GM19025 (cell line): ENCODE data around the gene ELP2.
"Not testable (repeated sequence)": the region's sequence is repeated elsewhere in the genome, so short reads cannot be mapped to it uniquely, and the experiment has no call there.

Source experiments
- ATAC-seq: cut with Tn5 transposase; IDR thresholded peaks from one replicate; pipeline ENCODE4 v1.9.1; 2021; ENCODE audit warnings: mild to moderate bottlenecking, low read depth, moderate library complexity; ENCODE audit not compliant: unreplicated experiment

The ELP2 gene

DNA sequence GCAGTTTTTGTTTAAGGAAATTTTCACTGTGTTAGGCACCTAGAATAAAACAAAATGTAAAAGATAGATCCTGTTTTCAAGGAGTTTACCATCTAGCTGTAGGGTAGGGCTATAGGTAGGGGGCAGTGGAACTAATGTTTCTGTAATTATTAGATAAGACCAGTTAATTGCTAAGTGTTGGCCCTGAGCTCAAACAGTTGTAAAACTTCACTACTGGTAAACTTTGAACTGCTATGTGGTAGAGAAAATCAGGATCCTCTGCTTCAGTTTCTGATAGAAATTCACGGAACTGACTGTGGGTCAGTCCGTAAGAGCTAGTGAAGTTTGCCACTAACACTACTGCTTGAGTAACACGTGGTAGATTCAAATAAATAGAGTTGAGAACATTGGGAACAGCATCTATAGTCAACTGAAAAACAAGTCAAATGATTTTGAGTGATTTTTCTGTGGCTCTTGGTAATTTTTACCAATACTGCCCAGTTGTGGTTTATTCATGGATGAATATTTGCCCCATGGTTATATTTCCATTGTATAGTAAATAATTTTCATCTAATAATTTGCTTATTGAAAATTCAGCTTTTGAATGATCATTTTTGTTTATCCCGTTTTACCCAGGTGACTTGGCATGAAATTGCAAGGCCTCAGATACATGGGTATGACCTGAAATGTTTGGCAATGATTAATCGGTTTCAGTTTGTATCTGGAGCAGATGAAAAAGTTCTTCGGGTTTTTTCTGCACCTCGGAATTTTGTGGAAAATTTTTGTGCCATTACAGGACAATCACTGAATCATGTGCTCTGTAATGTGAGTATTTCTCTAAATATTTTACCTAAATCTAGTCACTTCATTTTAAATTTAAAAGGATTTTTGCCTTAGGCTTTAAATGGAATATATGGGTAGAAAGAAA, 26.4 kb downstream of the ELP2 start:
- ATAC-seq, result no peak

DNA sequence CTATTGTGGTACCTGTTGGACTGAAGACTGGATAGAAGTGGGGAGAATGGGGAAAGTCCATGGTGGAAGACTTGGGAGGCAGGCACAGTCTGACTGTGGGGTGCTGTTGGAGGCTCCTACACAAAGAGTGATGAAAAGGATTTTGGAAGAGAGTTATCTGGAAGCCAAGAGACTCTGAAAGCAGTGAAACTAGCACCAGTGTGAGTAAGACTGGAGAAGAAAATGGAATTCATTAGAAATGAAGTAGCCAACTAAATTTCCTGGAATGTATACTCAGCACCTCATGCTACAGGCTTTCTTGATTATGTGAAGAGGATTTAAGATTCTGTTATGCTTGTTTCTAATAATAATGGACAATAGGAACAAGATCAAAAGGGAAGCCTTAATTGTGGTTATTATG, 27.7 kb downstream of the ELP2 start:
- ATAC-seq, result no peak

DNA sequence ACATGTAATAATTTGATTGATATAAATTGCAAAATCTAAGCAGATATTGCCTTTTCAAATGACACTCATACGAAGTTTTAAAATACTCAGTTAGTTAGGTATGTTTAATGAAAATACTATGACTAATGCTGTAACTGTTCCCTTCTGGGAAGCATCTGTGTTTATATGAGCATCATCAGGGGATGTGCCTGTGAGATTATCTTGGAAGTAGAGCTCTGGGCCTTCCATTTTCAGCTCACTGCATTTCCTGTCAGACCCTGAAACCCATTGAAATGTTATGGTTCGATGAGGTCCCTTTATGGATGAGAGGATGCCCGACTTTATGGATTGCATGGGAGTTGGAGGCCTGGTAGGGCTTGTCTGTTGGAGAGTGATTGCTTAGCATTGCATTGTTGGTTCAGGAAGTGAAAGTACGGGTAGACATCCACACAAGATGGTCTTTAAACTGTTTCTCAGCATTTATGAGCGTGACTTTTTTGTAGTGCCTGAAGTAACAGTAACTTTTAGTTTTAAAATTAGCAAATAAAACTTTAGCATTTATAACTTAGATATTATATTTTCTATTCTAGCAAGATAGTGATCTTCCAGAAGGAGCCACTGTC, 28.7 kb downstream of the ELP2 start:
- no peak for ATAC-seq

DNA sequence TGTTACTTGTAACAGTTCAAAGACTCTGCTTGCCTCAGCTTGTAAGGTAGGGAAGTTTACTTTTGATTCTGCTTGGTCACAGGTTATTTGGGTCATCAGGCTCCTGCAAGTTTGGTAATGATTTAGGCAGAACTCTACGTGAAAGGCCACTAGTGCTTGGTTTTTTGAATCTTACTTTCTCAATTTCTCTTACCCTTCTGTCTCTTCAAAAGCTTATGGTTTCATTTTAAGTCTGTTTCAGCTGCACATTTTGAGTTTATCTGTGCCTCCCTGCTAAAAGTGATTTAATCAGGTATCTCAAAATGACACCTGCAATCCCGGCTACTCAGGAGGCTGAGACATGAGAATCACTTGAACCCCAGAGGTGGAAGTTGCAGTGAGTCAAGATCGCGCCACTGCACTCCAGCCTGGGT, 31.3 kb downstream of the ELP2 start:
- ATAC-seq, result no peak

DNA sequence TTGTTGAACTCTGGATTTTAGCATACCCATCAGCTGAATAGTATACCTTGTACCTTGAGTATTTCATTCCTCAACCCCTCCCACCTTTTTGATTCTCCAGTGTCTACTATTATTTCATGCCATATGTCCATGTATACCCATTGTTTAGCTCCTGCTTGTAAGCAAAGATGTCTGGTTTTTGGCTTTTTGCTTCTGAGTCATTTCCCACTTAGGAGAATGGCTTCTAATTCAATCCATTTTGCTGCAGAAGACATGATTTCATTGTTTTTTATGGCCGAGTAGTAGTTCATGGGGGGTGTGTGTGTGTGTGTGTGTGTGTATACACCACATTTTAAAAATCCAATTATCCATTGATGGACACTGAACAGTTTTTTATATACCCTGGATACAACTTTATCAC, 33.3 kb downstream of the ELP2 start:
- ATAC-seq, result no peak

DNA sequence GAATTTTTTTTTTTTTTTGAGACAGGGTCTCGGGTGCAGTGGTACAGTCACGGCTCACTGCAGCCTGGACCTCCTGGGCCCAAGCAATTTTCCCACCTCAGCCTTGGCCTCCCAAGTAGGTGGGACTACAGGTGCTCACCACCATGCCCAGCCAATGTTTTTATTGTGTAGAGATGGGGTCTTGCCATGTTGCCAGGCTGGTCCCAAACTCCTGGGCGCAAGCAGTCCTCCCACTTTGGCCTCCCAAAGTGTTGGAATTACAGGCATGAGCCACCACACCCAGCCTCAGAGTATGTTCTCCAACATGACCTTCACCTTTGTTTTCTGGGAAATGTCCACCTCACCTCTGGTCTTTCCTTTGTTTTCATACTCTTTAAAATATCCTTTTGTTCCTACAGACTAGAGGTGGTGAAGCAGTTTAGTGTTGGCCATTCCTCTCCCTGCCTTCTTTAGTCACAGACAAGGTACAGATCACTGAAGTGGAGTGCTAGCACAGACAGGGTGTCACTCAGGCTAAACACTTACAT, 38.1 kb downstream of the ELP2 start:
- no peak for ATAC-seq

DNA sequence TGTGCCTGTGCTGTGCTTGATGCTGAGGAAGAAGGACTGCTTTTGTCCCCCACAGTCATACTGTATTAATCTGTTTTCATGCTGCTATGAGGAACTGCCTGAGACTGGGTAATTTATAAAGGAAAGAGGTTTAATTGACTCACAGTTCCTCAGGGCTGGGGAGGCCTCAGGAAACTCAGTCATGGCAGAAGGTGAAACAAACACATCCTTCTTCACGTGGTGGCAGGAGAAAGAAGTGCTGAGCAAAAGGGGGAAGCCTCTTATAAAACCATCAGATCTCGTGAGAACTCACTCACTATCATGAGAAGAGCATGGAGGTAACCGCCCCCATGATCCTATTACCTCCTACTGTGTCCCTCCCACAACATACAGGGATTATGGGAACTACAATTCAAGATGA, 38.6 kb downstream of the ELP2 start:
- not testable (repeated sequence) for ATAC-seq

DNA sequence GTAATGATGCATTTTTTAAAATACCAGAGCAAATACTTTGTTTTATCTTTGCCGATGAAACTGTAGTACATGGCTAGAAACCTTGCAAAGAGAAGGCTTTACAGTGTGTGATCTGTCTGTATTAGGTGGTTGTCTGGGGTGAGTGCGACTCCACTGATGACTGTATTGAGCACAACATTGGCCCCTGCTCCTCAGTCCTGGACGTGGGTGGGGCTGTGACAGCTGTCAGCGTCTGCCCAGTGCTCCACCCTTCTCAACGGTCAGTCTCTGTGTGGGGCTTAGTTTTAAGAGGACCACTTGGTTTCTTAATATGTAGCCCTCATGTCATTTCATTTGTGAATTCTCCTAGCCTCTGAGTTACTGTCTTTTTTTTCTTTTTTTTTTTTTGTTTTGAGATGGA, 40.2 kb downstream of the ELP2 start:
- no peak for ATAC-seq

DNA sequence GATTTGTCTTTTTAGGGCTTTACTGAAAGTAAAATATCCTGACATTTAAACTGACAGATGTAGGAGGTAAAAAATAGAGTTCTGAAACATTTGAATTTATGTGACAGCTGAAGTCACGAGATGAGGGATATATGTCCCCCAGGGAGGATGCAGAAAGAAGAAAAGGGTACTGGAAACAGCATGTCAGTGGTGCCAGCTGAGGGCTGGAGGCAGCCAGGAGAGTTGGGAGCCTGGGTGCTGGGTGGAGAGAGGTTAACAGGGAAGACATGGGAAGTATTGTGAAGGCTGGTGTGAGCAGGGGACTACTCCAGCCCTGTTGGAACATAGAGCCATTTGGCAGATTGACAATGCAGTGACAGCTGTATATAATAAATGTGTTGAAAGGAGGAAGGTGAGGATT, 45.8 kb downstream of the ELP2 start:
- no peak for ATAC-seq

DNA sequence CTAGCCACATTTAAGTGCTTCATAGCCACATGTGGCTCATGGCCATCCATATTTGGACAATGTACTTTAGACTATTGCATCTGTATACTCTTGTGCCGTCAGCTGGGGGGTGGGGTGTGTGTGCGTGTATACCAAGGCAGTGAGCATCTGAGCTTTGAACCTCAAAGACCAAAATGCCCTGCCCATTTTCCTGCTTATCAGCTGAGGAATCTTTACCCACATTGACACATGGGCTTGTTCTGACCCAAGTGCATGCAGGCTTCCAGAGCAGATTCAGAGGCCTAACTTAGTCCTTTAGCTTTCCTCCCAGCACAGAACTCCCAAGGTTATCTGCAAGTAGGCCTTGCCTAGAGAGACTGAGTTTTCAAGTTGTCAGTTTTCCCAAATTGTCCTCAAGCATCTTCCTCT, 46.5 kb downstream of the ELP2 start:
- ATAC-seq, result no peak

DNA sequence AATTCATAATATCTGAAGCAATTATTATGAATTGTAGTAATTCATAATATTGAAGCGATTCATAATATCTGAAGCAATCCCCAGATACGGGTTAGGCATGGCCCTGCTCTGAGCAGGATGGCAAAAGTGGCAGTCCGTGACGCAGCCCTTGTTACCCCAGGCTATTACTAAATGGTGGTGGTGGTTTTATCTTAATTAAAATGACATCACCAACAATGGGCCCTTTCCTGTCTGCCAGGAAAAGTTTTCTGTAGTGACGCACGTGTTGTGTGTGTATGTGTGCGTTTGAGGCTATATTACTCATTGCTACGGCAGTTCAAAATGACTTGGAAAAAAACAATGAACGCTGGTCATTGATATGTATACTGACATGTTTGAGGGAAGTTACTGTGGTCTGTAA, 47.0 kb downstream of the ELP2 start:
- no peak for ATAC-seq

DNA sequence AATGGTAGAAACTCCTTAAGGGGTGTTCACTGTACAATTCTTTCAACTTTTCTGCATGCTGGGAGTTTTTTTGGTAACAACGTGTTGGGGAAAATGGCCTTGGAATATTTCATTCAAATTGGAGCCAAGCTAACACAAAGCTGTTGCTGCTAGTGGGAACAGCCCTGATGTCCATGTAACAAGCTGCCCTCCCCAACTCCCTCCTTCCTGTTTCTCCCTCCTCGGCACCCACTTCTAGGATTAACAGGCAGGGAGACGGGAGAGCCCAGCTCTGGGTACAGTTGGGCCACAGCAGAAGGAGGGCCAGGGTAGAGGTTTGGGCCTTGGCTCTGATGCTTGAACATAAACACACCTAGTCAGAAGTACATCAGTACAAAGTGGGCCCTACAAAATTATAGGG, 48.2 kb downstream of the ELP2 start:
- ATAC-seq, result no peak

DNA sequence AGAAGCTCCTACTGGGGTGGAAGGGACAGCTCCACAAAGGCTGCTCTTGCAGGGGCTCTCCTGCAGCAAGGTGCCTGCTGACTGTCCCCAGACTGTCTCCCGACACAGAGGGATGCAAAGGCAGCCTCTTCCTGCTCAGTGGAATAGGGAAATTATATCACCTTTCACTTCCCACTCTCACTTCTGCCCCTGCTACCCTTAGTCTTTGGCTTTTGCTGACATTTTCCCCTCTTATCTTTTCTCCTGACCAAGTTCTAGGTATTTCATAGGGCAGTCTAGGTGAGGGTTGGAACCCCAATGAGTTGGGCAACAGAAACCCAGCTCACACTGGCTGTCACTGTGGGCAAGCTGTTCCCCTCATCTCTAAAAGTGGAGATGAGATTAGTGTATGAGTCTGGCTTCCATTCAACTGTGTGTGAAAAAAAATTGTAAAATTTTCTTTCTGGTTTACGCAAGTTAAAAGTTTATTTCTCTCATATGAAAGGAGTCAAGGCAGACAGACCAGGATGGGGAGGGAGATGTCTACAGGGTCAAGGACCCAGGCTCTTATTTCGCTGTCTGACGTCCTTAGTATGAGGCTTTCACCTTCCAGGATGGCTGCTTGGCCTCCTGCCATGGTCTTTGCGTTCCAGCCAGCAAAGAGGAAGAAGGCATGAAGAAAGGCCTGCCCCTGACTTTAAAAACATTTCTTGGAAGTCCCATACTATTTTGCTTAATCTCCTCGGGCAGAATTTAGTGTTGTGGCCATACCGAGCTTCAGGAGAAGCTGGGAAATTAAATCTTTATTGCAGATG, 50.1 kb downstream of the ELP2 start:
- ATAC-seq, result no peak

DNA sequence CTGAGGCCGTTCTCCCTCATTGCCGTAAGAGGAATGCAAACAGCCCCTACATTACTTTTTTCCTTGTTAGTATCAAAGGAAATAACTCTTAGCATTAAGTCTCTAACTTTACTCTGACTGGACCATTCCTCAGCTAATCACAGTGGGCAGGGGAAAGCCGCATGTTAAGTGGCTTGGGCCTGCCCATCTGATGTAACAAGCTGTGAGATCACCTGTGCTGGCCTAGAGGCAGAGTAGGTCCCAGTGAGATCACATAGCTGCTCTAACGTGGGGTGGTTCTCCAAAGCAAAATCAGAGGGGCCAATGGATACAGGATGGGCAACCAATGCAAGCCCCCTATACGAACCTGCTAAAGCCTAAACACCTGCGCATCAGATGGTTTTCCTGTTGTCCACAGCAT, 51.7 kb downstream of the ELP2 start:
- no peak for ATAC-seq

DNA sequence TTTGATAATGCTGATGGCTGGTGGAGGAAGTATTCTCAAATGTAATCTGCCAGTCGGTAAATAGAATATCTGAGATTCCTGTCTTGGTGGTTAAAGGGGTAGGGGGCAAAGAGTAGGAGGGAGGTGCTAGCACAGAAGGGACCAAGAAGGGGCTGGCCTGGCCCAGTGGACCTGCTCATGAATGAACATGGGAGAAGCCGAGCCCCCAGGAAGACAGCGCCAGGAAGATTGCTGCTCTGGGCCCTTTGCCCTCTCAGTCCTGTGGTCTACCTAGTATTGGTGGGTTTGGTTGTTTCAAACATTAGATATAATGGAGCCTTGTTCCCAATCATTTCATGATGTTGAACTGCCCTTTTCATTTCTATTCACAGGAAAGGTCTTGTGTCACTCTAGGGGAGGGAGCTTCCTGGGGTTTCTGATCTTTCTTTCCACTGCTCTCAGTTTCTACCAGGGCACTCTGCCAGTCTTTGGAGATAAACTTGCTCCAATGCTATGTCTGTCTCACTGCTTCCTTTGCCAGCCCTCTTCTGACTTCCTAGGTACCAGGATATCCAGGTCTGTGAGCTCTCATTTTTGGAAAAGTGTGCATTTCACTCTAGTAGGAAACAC, 52.3 kb downstream of the ELP2 start:
- no peak for ATAC-seq

DNA sequence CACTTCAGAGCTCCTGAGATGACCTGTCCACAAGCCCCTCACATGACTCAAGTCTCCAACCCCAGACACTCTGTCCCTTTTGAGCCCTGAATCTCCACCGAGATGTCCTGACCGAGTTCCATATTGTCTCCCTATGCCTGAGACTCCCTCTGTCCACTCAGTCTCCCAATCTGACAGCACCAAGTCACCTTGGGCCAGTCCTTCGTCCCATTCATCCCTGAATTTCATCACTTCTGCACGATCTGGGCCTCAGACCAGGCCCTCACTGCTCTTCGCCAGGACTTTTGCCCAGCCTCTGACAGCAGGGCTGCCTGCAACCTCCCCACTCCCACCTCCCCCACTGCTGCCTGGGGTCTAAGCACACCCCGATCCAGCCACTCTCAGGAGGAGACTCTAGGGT, 53.3 kb downstream of the ELP2 start:
- no peak for ATAC-seq

DNA sequence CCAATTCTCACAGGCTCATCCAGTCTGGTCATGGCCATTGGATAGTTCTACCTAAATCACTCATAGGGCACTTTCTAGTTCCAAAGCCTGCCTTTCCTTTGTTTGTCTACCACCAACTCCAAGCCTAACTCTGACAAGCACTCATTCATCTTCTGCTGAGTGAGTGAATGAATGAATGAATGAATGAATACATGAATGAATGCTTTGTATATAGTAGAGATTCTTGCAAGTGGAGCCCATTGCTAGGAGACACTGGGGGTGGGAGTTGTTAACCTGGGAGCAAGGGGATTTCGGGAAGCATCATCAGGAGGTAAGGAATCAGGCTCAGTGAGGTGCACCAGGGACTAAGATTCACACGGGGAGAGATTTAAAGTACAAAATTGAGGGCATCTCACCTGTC, 54.3 kb downstream of the ELP2 start:
- no peak for ATAC-seq

DNA sequence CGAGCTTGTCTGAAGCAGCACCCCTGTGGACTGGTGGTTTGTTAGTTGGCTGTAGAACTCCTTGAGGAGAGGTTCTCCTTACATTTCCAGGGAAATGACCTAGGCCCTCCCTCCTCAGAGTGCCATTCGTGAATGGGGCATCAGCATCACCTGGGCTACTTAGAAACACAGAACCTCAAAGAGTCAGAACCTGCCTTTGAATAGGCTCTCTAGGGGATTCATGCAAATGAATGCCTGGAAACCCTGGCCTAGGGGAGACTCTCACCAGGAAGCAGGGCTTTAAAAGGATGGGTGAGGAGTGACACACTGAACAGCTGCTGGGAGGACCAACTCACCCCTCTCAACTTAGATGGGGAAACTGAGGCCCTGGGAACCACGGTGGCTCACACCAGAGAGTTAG, 55.5 kb downstream of the ELP2 start:
- ATAC-seq, result no peak

DNA sequence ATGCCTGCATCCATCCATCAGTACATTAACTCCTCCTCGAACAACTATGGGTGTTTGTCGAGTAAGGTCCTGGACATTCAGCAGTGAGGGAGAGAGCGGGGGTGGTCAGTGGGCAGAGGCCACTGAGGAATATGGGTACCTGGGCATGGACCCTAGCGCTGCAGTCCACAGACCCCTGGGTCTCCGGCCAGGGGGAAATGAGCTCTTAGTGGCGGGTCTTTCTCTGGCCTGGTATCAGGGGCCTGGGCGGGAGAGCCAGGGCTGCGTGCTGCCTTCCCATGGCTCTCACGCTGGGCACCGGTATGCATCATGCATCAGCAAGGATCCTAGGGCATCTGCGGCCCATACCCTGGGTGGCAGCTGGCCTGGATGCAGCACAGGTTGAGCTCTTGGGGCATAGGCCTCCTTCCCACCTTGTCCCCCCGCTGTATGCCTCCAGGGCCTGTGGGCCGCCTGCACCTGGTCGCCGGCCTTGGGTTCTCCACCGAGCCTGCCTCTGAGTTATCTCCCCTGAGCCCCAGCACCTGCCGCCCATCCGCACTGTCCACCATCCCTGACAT, 56.3 kb downstream of the ELP2 start:
- no peak for ATAC-seq

DNA sequence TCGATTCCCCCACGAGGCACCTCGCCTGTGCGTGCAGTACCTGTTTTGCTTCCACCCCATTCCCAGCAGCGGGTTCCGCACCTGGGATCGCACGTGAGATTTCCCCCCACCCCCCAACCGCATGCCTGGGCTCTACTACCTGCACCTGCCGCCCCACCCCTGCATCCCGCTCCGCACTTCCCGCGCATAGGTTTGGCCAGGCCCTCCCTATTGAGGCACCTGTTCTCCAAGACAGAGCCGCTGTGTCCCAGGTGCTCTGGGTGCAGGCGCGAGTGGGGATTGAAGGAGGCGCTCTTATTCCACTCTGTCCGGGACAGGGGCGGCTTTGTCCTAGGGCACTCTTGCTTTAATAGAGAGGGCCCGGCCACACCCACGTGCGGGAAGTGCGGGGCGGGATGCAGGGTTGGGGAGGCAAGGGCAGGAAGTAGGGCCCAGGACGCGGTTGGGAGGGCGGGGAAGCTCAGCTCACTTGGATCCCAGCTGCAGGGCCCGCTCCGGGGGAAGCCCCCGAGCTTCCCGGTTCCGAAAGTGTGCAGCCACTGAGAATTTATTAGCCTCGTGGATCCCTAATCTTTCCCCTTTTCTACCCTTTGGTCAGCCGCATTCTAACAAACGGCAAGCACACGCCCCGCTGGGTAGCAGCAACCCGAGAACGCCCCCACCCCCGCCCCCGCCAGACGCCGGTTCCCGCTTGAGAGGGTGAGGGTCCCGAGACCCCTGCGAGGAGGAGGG, 56.9 kb downstream of the ELP2 start:
- ATAC-seq, result no peak
